ENCODE measurements around the gene BTN3A1. TPM values are rescaled to one million over a fixed set of nuclear protein-coding genes. Genes with fewer than 3 reads are reported as not detected.

BTN3A1 gene
- total and polyA plus RNA-seq, 2 of the 13 experiments (the other 11 are each of a cell fraction or from before 2014, with no cell fraction given): 13.3 to 14.0 TPM

- no peak for TF ChIP-seq PRDM10 (CRISPR knock-in tag; IDR thresholded peaks at IDR 0.05; ENCODE audit: low read depth)
- no peak for TF ChIP-seq ZNF232 (CRISPR knock-in tag; IDR thresholded peaks at IDR 0.05; ENCODE audit: borderline replicate concordance)
- peak; percentile 98 for TF ChIP-seq ZNF205 (CRISPR knock-in tag; IDR thresholded peaks at IDR 0.05)
- peak; percentile 40; the same call in 1 of the 2 replicates for TF ChIP-seq FOXA1 (IDR thresholded peaks at IDR 0.05)
- TF ChIP-seq FOXA1 (CRISPR knock-in tag; IDR thresholded peaks at IDR 0.05): peak; percentile 96
- TF ChIP-seq ZNF34 (CRISPR knock-in tag; IDR thresholded peaks at IDR 0.05; ENCODE audit: borderline replicate concordance): no peak
- no peak; the same call in 1 of the 2 replicates for TF ChIP-seq ZSCAN21 (CRISPR knock-in tag; IDR thresholded peaks at IDR 0.05; ENCODE audit: borderline replicate concordance)
- TF ChIP-seq ARID5B (CRISPR knock-in tag; IDR thresholded peaks at IDR 0.05): peak; percentile 71
- TF ChIP-seq ZC3H13 (CRISPR knock-in tag; IDR thresholded peaks at IDR 0.05): no peak
- peak; percentile 88; the same call in 1 of the 2 replicates for TF ChIP-seq TGIF2 (CRISPR knock-in tag; IDR thresholded peaks at IDR 0.05)
- peak; percentile 70; the same call in 1 of the 2 replicates for TF ChIP-seq ZNF619 (CRISPR knock-in tag; IDR thresholded peaks at IDR 0.05)
- TF ChIP-seq ZSCAN29 (CRISPR knock-in tag; conservative IDR thresholded peaks at IDR 0.05): no peak
- peak; percentile 24 for TF ChIP-seq XRCC5 (optimal IDR thresholded peaks at IDR 0.05; ENCODE audit: low read length)
- no peak for TF ChIP-seq MAFF (IDR thresholded peaks at IDR 0.05; ENCODE audit: low read depth, low read length)
- TF ChIP-seq FOSL2 (CRISPR knock-in tag; IDR thresholded peaks at IDR 0.05): peak; percentile 42
- no peak for TF ChIP-seq ARNTL (CRISPR knock-in tag; IDR thresholded peaks at IDR 0.05)
- peak; percentile 76 for TF ChIP-seq RFX5 (IDR thresholded peaks at IDR 0.05; ENCODE audit: low read depth, low read length)
- no peak for TF ChIP-seq NFKB2 (CRISPR knock-in tag; IDR thresholded peaks at IDR 0.05; ENCODE audit: borderline replicate concordance)
- no peak for TF ChIP-seq LCORL (IDR thresholded peaks at IDR 0.05)
- TF ChIP-seq LCORL (CRISPR knock-in tag; IDR thresholded peaks at IDR 0.05): peak; percentile 74
- no peak for TF ChIP-seq FOSL1 (CRISPR knock-in tag; IDR thresholded peaks at IDR 0.05; ENCODE audit: borderline replicate concordance)
- no peak for TF ChIP-seq PHF5A (CRISPR knock-in tag; IDR thresholded peaks at IDR 0.05; ENCODE audit: low read depth, unreplicated experiment)
- no peak for TF ChIP-seq ZBTB1 (CRISPR knock-in tag; IDR thresholded peaks at IDR 0.05; ENCODE audit: borderline replicate concordance)
- TF ChIP-seq SMAD1 (CRISPR knock-in tag; IDR thresholded peaks at IDR 0.05; ENCODE audit: borderline replicate concordance, low read depth): no peak
- TF ChIP-seq ZNF746 (CRISPR knock-in tag; IDR thresholded peaks at IDR 0.05): no peak
Observed at GRCh38 chr6:26388014-26388413, 14.1 kb upstream of the BTN3A1 start (continued).
